Right lobe of liver (tissue), 4 donors: Measurements from ENCODE around the gene TYW5.

Experiments
- POLR2A ChIP-seq: fragments of 450-650 bp; IDR thresholded peaks from one replicate; pipeline ENCODE4 v1.6.1; 2017; ENCODE audit warnings: antibody characterized with exemption, mild to moderate bottlenecking
- TF ChIP-seq, protein P1 (sequence below), 4 donors: fragments of 200-600 bp in 3 of 4; fragments of 450-650 bp in 1 of 4; IDR thresholded peaks; one replicate each; pipeline versions ENCODE4 v1.5.1 to v1.8.0; 2016 to 2022; ENCODE audit warnings: antibody characterized with exemption in 4 of 4, mild to moderate bottlenecking in 2 of 4
- donor health status: DM: no; HTN: no; CAD: no.
- donor health status: DM: no; HTN: no; CAD: no.
- donor health status: DM: no; HTN: yes; CAD: no.

DNA sequence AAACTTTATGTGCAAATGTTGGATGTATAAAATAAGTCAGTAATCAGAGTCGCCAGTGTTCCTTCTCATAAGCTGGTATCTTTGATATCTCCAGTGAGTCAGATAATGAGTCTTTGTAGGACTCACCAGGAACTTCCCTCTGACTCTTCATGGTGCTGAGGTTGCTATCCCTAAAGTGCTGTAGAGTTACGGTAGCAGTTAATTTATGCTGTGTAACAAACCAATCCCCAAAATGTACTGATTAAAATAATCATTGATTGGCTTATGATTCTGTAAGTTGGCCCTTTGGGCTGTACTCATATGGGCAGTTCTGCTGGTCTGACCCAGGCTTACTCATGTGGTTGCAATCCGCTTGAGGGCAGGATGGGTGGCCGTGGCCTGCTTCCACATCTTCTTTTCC is 43.9 kb upstream of the TYW5 start:
- TF ChIP-seq, protein P1, sequence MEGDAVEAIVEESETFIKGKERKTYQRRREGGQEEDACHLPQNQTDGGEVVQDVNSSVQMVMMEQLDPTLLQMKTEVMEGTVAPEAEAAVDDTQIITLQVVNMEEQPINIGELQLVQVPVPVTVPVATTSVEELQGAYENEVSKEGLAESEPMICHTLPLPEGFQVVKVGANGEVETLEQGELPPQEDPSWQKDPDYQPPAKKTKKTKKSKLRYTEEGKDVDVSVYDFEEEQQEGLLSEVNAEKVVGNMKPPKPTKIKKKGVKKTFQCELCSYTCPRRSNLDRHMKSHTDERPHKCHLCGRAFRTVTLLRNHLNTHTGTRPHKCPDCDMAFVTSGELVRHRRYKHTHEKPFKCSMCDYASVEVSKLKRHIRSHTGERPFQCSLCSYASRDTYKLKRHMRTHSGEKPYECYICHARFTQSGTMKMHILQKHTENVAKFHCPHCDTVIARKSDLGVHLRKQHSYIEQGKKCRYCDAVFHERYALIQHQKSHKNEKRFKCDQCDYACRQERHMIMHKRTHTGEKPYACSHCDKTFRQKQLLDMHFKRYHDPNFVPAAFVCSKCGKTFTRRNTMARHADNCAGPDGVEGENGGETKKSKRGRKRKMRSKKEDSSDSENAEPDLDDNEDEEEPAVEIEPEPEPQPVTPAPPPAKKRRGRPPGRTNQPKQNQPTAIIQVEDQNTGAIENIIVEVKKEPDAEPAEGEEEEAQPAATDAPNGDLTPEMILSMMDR (IDR thresholded peaks at IDR 0.05), result no peak
- TF ChIP-seq POLR2A, result no peak
